ENCODE data around the gene GYPC.

- TF ChIP-seq CTCF (IDR thresholded peaks at IDR 0.05) (no peak), EP300 (IDR thresholded peaks at IDR 0.05) (no peak), POLR2A (IDR thresholded peaks at IDR 0.05) (no peak)
Observed at GRCh38 chr2:126623000-126623399, 33.0 kb upstream of the GYPC start.
